Uterus (tissue), 4 donors: ENCODE measurements around the gene SLC25A21. TPM values are rescaled to one million over a fixed set of nuclear protein-coding genes. Genes with fewer than 3 reads are reported as not detected.

Experiments used
- DNase-seq, 2 donors: peaks; one replicate each; pipeline ENCODE4 v3.0.0-alpha.2; 2019 to 2020
- H3K27ac ChIP-seq, 2 donors: fragments of 200-600 bp; sonication (generic); 1 replicate in 1 of 2; 2 replicates in 1 of 2; pipeline ENCODE4 v1.5.1; 2016 to 2018
- H3K27me3 ChIP-seq, 2 donors: fragments of 200-600 bp; sonication (generic); one replicate each; pipeline ENCODE4 v1.5.1; 2018 to 2019; ENCODE audit warnings: control low read depth in 1 of 2
- H3K36me3 ChIP-seq, 2 donors: fragments of 200-600 bp; sonication (generic); one replicate each; pipeline ENCODE4 v1.5.1; 2019; ENCODE audit warnings: control low read depth in 1 of 2
- H3K4me1 ChIP-seq, 2 donors: fragments of 200-600 bp; sonication (generic); one replicate each; pipeline ENCODE4 v1.5.1; 2018 to 2019; ENCODE audit warnings: control low read depth in 1 of 2
- H3K4me3 ChIP-seq, 2 donors: fragments of 200-600 bp; sonication (generic); 1 replicate in 1 of 2; 2 replicates in 1 of 2; pipeline ENCODE4 v1.5.1; 2018 to 2019; ENCODE audit warnings: mild to moderate bottlenecking in 1 of 2
- H3K9me3 ChIP-seq, 2 donors: fragments of 200-600 bp; sonication (generic); one replicate each; pipeline ENCODE4 v1.5.1; 2019; ENCODE audit warnings: control low read depth in 1 of 2
- POLR2A ChIP-seq, 2 donors: fragments of 450-650 bp; IDR thresholded peaks; one replicate each; pipeline ENCODE4 v1.6.1; 2016; ENCODE audit warnings: antibody characterized with exemption in 2 of 2, mild to moderate bottlenecking in 1 of 2, moderate library complexity in 1 of 2
- intact Hi-C: fragments of 100-400 bp; cut with DNase I; formaldehyde crosslinking; loops from one replicate; pipeline ENCODE4 v1.15.1; 2023; ENCODE audit warnings: low total_unique reads
- total RNA-seq, 4 donors: library from RNA; depleted of rRNA in 3 of 4; stranded (reverse); fragments of >200 nt in 3 of 4; gene quantifications; one replicate each; pipeline versions ENCODE4 v1.1.0 to v1.2.4, GENCODE V29; 2014 to 2023
- TF ChIP-seq, protein P1 (sequence below), 4 experiments: fragments of 200-600 bp in 2 of 4; fragments of 450-650 bp in 2 of 4; sonication (generic) in 2 of 4; IDR thresholded peaks; one replicate each; pipeline ENCODE4 v1.5.1; 2016 to 2019; ENCODE audit warnings: antibody characterized with exemption in 4 of 4, mild to moderate bottlenecking in 2 of 4, moderate library complexity in 1 of 4
- donor health status: DM: yes; HTN: yes; CAD: no.

Gene SLC25A21
- total RNA-seq, 4 donors from 2014 or later: under 0.01 to 3.0 (median 2.0) TPM; not detected in 1

DNA sequence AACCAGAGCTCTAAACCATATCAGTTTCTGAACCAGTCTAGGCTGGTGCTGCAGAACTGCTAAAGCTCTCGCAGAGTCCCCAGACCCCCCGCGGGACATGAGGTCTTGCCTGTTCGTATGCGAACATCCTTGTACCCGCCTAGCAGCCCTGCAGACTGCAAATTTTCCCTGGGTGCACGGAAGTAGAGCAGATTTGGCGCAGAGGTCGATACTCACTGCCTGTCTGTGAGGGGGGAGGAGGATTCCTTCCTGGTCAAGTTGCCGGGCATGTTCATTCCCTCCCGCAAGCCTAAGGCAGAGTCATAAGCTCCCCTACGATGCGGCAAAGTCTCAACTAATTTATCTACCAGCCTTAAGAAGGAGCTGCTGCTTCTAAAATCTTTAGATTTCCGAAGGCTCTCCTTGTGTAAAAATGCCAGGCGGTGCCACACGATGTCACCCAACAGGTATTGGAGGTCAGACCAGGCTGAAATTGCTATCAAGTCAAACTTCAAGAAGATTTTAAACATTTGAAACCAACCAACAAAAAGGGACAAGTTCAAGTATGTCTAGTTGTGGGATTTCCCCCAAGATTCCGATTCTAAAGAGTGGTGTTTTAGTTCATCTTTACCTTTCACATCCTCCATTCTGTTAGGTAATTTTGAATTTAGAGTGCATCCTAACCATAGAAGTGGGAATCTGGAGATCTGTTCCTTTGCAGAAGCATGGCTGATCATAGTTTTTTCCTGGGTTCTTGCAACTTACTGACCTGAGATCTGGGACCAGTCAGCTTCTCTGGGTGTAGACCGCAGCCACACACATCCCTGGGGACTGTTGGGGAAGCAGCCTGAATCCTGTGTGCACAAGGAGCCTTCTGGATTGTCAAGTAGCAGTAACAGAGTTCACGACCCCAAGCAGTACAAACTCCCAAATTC is 512.3 kb downstream of the SLC25A21 start:
- intact Hi-C loops: no loop called here
- no peaks in the 10 kb centered on the region for H3K9me3 ChIP-seq
- peaks cover 0 to 16% of the 10 kb centered on the region in 2 donors for H3K4me1 ChIP-seq
- TF ChIP-seq, protein P1, sequence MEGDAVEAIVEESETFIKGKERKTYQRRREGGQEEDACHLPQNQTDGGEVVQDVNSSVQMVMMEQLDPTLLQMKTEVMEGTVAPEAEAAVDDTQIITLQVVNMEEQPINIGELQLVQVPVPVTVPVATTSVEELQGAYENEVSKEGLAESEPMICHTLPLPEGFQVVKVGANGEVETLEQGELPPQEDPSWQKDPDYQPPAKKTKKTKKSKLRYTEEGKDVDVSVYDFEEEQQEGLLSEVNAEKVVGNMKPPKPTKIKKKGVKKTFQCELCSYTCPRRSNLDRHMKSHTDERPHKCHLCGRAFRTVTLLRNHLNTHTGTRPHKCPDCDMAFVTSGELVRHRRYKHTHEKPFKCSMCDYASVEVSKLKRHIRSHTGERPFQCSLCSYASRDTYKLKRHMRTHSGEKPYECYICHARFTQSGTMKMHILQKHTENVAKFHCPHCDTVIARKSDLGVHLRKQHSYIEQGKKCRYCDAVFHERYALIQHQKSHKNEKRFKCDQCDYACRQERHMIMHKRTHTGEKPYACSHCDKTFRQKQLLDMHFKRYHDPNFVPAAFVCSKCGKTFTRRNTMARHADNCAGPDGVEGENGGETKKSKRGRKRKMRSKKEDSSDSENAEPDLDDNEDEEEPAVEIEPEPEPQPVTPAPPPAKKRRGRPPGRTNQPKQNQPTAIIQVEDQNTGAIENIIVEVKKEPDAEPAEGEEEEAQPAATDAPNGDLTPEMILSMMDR (IDR thresholded peaks at IDR 0.05): no peak
- no peak for TF ChIP-seq POLR2A (IDR thresholded peaks at IDR 0.05)
- peaks cover 15 to 89% of the 10 kb centered on the region in 2 donors for H3K27me3 ChIP-seq
- no peak overlapping the region for H3K4me3 ChIP-seq
- no peaks in the 10 kb centered on the region for H3K36me3 ChIP-seq
- no peak overlapping the region for H3K27ac ChIP-seq
- DNase-seq: no peak

GRCh38 chr14:36659010-36659821 is 513.2 kb downstream of the SLC25A21 start:
- Histone ChIP-seq H3K27me3 (peaks cover 23 to 89% of the 10 kb centered on the region in 2 donors), H3K36me3 (no peaks in the 10 kb centered on the region), H3K27ac (no peak overlapping the region), H3K4me1 (peaks cover 0 to 16% of the 10 kb centered on the region in 2 donors), H3K9me3 (no peaks in the 10 kb centered on the region), H3K4me3 (no peak overlapping the region)
- DNase-seq: no peak
- no peak for TF ChIP-seq POLR2A (IDR thresholded peaks at IDR 0.05)
- TF ChIP-seq, protein P1 (IDR thresholded peaks at IDR 0.05): no peak
- intact Hi-C loops: no loop called here

- H3K27ac ChIP-seq: no peak overlapping the region
- no peak for DNase-seq
- TF ChIP-seq, protein P1 (IDR thresholded peaks at IDR 0.05): no peak
- TF ChIP-seq POLR2A (IDR thresholded peaks at IDR 0.05): no peak
- peaks cover 0 to 16% of the 10 kb centered on the region in 2 donors for H3K4me1 ChIP-seq
- H3K27me3 ChIP-seq: peaks cover 22 to 89% of the 10 kb centered on the region in 2 donors
- no peaks in the 10 kb centered on the region for H3K9me3 ChIP-seq
- no peaks in the 10 kb centered on the region for H3K36me3 ChIP-seq
- intact Hi-C loops: no loop called here
- H3K4me3 ChIP-seq: no peak overlapping the region
Measured at GRCh38 chr14:36658123-36659009, 514.0 kb downstream of the SLC25A21 start.

GRCh38 chr14:36657399-36658122 is 514.8 kb downstream of the SLC25A21 start:
- peaks cover 0 to 11% of the 10 kb centered on the region in 2 donors for H3K4me1 ChIP-seq
- intact Hi-C loops: no loop called here
- H3K4me3 ChIP-seq: peak overlapping the region in 1 of 2 donors; percentile 4
- H3K27ac ChIP-seq: no peak overlapping the region
- H3K27me3 ChIP-seq: peaks cover 15 to 82% of the 10 kb centered on the region in 2 donors
- no peaks in the 10 kb centered on the region for H3K36me3 ChIP-seq
- DNase-seq: no peak
- no peaks in the 10 kb centered on the region for H3K9me3 ChIP-seq
- no peak for TF ChIP-seq POLR2A (IDR thresholded peaks at IDR 0.05)
- TF ChIP-seq, protein P1 (IDR thresholded peaks at IDR 0.05): no peak
